ENCODE data around the gene FAM156B.
"Not testable (repeated sequence)": the region's sequence is repeated elsewhere in the genome, so short reads cannot be mapped to it uniquely, and the experiment has no call there.

FAM156B gene, protein sequence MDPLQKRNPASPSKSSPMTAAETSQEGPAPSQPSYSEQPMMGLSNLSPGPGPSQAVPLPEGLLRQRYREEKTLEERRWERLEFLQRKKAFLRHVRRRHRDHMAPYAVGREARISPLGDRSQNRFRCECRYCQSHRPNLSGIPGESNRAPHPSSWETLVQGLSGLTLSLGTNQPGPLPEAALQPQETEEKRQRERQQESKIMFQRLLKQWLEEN

DNA sequence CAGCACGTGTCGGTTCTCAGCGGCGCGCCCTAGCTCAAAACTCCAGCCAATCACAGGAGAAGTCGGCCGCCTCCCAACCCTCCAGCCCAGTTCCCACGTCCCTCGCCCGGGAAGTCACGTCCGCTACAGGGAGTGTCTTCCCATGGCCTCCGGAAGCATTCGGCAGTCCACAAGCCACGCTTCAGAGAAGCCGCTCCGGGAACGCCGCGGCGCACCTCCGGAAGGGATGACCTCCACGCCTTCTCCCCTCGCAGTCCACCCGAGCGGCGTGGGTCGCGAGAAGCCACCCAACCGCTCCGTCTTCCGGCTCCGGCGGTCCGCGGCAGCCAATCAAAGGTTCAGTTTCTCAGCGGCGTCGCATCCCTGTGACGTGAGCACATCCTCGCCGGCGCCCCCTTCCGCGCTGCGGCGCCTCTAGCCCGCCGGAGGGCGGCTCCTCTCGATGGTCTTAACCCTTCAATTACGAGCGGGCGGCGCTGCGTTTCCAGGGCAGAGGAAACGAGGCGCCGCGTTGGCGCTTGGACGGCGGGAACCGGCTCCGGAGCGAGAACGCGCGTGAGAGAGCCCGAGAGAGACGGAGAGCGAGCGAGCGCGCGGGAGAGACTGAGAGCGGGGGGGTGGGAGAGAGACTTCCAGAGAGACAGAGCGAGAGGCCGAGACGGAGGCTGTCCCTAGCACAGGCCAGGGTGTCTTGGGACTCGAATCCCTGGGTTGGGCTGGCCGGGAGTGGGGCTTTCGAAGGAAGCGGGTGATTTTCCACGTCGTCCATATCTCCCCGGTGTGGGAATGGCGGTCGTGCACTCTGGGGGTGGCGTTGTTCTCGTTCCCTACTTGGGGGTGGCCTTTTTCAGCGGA, at the start of gene FAM156B:
FAM156B (plus strand) TSS at position 476 of the 855 bp plus-strand sequence. CDS start 9,896 bp downstream, outside the sequence.
- DNase-seq (ENCODE audit: low spot score): not testable (repeated sequence)

- DNase-seq (ENCODE audit: low spot score): no peak
Measured at GRCh38 chrX:52852110-52852860, 44.8 kb upstream of the FAM156B start.

GRCh38 chrX:52856991-52857525, 40.1 kb upstream of the FAM156B start:
- DNase-seq (ENCODE audit: low spot score): not testable (repeated sequence)

DNA sequence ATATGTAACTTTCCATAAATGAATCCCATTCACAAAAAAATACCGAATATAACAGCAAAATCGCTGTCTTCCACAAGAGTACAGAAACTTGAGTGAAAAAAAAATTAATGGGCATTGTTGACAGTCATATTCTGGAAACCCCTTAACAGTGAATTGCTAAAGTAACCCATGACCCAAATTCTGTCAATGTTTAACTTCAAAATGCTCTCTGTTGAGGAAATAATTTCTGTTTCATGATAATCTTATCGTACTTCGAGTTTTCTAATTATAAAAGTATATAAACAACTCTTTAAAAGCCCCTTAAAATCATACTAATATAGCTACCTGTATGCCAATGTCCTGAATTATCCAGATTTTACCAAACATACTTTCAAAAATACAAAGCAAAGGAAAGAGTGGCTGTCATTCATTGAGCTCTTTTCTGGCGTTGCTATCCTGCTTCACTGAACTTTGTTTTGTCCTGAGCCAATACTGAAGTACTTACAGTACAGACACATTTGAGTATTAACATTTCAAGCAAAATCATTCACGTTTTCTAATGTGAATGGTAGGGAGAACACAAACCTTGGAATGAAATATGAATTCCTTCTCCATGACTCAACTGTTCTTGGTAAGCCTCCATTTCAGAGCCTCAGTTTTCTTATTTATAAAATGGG, 31.7 kb upstream of the FAM156B start:
- no peak for DNase-seq (ENCODE audit: low spot score)

- no peak for DNase-seq (ENCODE audit: low spot score)
Measured at GRCh38 chrX:52867610-52868348, 29.4 kb upstream of the FAM156B start, which contains the start of gene XAGE3. XAGE3 (minus strand) TSS chrX:52868083; CDS start chrX:52867133, 950 bp downstream.

DNA sequence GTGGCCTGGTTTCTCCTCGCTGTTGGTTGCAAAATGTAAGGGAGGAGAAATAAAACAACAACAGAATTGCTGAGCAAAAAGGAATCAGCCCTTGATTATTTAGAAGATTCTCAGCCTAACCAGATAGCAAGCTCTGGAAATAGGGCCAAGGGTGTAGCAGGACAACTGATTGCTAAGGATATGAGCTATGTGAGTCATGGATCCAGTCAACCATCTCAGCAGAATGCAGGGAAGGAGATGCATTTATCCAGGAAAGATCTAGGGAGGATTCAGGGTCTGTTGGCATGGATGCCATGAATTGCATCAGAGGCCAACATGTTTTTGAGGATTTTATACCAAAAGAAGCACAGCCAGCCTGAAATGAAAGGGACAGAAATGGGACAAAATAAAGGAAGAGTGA, 27.1 kb upstream of the FAM156B start:
- DNase-seq (ENCODE audit: low spot score): no peak

DNA sequence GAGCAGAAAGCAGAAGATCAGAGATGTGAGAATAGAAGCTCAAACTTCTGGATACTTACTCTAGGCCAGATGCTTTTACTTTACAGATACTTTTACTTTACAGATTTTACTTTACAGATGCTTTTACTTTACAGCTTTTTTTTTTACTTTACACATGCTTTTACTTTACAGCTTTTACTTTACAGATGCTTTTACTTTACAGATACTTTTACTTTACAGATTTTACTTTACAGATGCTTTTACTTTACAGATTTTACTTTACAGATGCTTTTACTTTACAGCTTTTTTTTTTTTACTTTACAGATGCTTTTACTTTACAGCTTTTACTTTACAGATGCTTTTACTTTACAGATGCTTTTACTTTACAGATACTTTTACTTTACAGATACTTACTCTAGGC, 23.3 kb upstream of the FAM156B start:
- DNase-seq (ENCODE audit: low spot score): not testable (repeated sequence)

- DNase-seq (ENCODE audit: low spot score): no peak
Measured at GRCh38 chrX:52874661-52875060, 22.5 kb upstream of the FAM156B start.

DNA sequence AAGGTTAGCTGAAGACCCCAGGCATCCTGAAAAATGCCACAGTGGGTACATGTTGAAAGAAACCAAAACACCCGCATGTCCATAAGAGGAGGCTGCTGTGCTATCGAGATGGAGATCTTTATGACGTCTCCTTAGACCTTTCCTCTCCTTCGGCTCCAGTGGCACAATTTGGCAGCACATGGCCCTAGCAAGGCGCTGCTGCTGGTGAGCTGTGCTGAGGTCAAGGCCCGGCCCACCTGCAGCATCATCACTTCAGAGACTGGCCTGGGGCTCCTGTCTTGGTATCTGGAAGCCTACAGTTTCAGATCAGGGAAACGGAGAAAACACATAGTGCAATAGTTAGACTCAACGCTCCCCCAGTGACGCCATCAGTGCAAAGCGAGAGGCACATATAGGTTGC, 21.7 kb upstream of the FAM156B start:
- DNase-seq (ENCODE audit: low spot score): not testable (repeated sequence)

DNA sequence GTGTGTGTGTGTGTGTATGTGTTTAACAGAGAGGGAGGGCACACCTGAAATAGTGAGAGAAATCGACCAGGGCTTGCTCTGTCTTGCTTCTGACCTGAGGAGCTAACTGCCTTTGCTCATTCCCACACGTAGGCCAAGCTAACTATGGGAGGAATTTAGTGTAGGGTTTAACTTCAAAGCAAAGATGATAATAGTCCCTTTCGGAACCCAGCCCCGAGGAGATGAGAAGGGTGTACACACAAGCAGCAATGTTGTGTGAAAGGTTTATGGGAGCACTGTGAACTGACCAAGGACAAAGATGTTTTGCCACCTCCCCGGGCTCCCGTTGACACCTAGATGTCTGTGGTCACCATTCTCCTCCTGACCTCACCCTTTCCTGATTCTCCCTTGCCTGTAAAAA, 20.7 kb upstream of the FAM156B start:
- DNase-seq (ENCODE audit: low spot score): not testable (repeated sequence)

- DNase-seq (ENCODE audit: low spot score): not testable (repeated sequence)
Measured at GRCh38 chrX:52887459-52887858, 9.7 kb upstream of the FAM156B start.

DNA sequence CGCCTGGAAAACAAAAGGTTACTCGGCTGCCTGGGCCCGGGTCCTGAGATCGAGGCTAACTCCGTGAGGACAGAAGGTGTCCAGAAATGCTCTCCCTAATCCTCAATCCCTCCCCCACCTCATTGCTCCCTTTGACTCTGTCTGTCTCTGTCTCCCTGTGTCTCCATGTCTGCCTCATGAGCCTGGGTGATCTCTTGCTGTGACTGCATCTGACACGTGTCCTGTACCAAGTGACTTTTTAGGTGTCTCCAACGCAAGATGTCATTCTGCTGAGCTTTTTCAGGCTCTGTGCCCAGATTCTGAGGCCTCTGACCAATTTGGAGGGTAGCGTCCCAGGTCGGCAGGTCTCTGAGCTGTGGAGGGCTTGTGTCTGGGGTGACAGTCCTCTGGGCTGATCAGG, 9.0 kb upstream of the FAM156B start:
- DNase-seq (ENCODE audit: low spot score): not testable (repeated sequence)

DNA sequence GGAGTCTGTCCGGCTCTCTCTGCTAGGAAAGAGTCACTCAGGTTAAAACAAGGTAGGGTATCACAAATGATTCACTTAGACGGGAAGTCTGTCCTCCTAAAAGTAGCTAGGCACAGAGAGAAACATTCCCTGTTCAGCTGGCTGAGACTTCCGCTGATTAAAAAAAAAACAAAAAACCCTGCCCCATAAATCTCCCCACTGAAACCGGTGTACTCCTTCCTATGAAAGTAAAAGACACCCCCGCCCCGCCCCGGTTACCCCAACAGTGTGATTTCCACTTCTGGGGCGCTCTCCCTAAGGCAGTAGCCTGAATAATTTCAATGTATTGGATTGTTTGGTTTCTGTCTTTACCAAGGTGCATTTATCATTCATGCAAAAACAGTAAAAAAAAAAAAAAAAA, 692 bp upstream of the FAM156B start:
- DNase-seq (ENCODE audit: low spot score): not testable (repeated sequence)

DNA sequence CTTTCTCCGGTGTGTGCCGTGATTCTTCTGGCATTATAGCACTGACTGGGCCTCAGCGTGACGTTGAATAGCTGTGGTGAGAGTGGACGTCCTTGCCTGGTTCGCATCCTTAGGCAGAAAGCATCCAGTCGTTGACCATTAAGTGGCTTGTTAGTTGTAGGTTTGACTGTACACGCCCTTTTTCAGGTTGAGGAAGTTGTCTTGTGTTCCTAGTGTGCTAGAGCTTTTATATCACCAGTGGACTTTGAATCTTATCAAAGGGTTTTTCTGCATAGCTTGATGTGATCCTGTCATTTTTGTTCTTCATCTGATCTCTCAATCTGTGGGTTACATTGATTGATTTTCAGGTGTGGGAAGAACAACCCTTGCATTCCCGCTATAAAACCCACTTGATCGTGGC, 8.4 kb downstream of the FAM156B start:
- not testable (repeated sequence) for DNase-seq (ENCODE audit: low spot score)

DNA sequence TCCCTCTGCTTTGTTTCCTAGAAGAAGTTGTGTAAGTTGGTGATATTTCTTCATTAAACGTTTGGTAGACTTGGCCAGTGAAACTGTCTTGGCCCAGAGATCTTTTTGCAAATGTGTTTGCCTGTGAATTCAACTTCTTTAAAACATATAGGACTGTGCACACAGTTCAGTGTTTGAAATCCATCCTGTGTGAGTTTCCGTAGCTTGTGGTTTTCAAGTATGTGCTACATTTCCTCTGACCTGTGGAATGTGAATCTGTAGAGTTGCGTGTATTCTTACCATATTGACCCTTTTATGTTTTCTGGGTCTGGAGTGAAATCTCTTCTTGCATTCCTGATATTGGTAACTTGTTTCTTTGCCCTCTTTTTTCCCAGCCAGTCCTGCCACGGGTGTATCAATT, 8.9 kb downstream of the FAM156B start:
- DNase-seq (ENCODE audit: low spot score): not testable (repeated sequence)

GRCh38 chrX:52907137-52907536, 10.0 kb downstream of the FAM156B start:
- DNase-seq (ENCODE audit: low spot score): not testable (repeated sequence)

DNA sequence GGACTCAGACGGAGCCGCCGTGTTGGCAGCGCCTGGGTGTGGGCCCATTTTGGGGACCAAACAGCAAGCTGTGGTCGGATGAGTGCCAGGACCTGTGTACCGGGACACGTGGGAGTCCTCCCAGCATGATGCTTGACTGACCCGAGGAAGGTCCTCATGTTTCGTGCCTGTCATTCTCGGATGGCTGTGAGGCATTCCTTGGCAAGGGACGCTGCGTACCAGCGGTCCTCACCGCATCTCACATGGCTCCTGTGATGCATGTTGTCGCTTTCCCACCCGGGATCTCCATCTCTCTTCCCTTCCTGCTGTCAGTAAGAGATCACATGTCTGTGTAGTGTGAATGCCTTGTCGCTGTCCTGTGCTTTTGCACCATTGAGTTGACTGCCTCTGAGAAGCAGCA, 10.8 kb downstream of the FAM156B start:
- not testable (repeated sequence) for DNase-seq (ENCODE audit: low spot score)

- not testable (repeated sequence) for DNase-seq (ENCODE audit: low spot score)
Measured at GRCh38 chrX:52909313-52909969, 12.3 kb downstream of the FAM156B start.

- DNase-seq (ENCODE audit: low spot score): not testable (repeated sequence)
Measured at GRCh38 chrX:52913681-52914080, 16.6 kb downstream of the FAM156B start.

- not testable (repeated sequence) for DNase-seq (ENCODE audit: low spot score)
Measured at GRCh38 chrX:52914704-52915103, 17.6 kb downstream of the FAM156B start.
